T-cell (primary cell): ENCODE results near the gene ST3GAL2. TPM values are rescaled to one million over a fixed set of nuclear protein-coding genes. Genes with fewer than 3 reads are reported as not detected.

Experiments
- ATAC-seq, 4 experiments: fragments of 200-7000 bp in 3 of 4; fragments of 150-1000 bp in 1 of 4; cut with Tn5 transposase; replicated peaks in 1 of 4; 1 replicate in 3 of 4; 2 replicates in 1 of 4; pipeline ENCODE4 v1.10.0; 2021; ENCODE audit warnings: moderate library complexity in 3 of 4, mild to moderate bottlenecking in 2 of 4, moderate number of reproducible peaks in 1 of 4
- CTCF ChIA-PET, 2 donors: fragments of 300-600 bp; sonication (Branson Sonifier 250); formaldehyde crosslinking; loops; one replicate each; lab custom pipeline; 2022; ENCODE audit warnings: antibody characterized with exemption in 2 of 2; lab: Charles Lee
- POLR2A ChIA-PET, 2 donors: fragments of 300-600 bp; sonication (Branson Sonifier 250); formaldehyde crosslinking; loops; one replicate each; lab custom pipeline; 2022; ENCODE audit warnings: antibody characterized with exemption in 2 of 2; lab: Charles Lee
- DNase-seq, 35 experiments: peaks; one replicate each; pipeline versions ENCODE4 v3.0.0 to v3.0.0-alpha.2; 2013 to 2023
- H3K27ac ChIP-seq: one replicate; pipeline ENCODE4 v1.5.1; 2013; ENCODE audit warnings: low read length
- H3K27me3 ChIP-seq, 2 experiments: replicated peaks in 1 of 2; 1 replicate in 1 of 2; 2 replicates in 1 of 2; pipeline versions ENCODE4 v1.6.1 to v1.7.0; 2013; ENCODE audit warnings: low read length in 1 of 2, mixed read lengths in 1 of 2; ENCODE audit not compliant: control insufficient read depth in 2 of 2, insufficient read depth in 2 of 2; ENCODE audit errors: extremely low read depth in 1 of 2
- H3K36me3 ChIP-seq, 2 donors: 1 replicate in 1 of 2; 2 replicates in 1 of 2; pipeline versions ENCODE4 v1.6.1 to v1.7.0; 2013; ENCODE audit warnings: low read length in 1 of 2; ENCODE audit not compliant: control insufficient read depth in 2 of 2, insufficient read depth in 1 of 2; ENCODE audit errors: extremely low read depth in 1 of 2
- H3K4me1 ChIP-seq, 2 experiments: 1 replicate in 1 of 2; 2 replicates in 1 of 2; pipeline versions ENCODE4 v1.6.1 to v1.7.0; 2013; ENCODE audit warnings: low read length in 2 of 2, mixed read lengths in 1 of 2; ENCODE audit not compliant: insufficient read depth in 2 of 2, control insufficient read depth in 1 of 2; ENCODE audit errors: extremely low read depth in 1 of 2
- H3K4me3 ChIP-seq, 2 donors: 1 replicate in 1 of 2; 2 replicates in 1 of 2; pipeline versions ENCODE4 v1.5.1 to v1.7.0; 2013; ENCODE audit warnings: mild to moderate bottlenecking in 2 of 2, low read length in 1 of 2, moderate library complexity in 1 of 2; ENCODE audit not compliant: control insufficient read depth in 1 of 2; ENCODE audit errors: extremely low read depth in 1 of 2
- H3K9me3 ChIP-seq: 2 replicates; pipeline ENCODE4 v1.7.0; 2013
- H3K27ac Mint-ChIP-seq, 2 donors: one replicate each; pipeline ENCODE4 v1.8.0; 2020 to 2021; ENCODE audit warnings: mild to moderate bottlenecking in 2 of 2, mixed read lengths in 2 of 2
- H3K27me3 Mint-ChIP-seq, 2 donors: one replicate each; pipeline ENCODE4 v1.8.0; 2021 to 2022; ENCODE audit warnings: mixed read lengths in 2 of 2
- H3K36me3 Mint-ChIP-seq: one replicate; pipeline ENCODE4 v1.8.0; 2021; ENCODE audit warnings: mixed read lengths
- H3K4me1 Mint-ChIP-seq, 3 donors: one replicate each; pipeline ENCODE4 v1.8.0; 2020 to 2022; ENCODE audit warnings: mixed read lengths in 3 of 3, mild to moderate bottlenecking in 1 of 3
- H3K4me3 Mint-ChIP-seq, 3 donors: one replicate each; pipeline ENCODE4 v1.8.0; 2020 to 2022; ENCODE audit warnings: mild to moderate bottlenecking in 3 of 3, mixed read lengths in 3 of 3, moderate library complexity in 3 of 3
- H3K9me3 Mint-ChIP-seq, 3 donors: one replicate each; pipeline ENCODE4 v1.8.0; 2020 to 2022; ENCODE audit warnings: mixed read lengths in 3 of 3
- WGBS: methylation state at CpG from one replicate; pipeline ENCODE4 v1.1.5; 2013; ENCODE audit warnings: missing lambda C conversion rate; ENCODE audit not compliant: insufficient coverage; 5-methylcytosine and 5-hydroxymethylcytosine counted together
- total RNA-seq, 35 experiments: library from RNA in 6 of 35; stranded (reverse) in 6 of 35; fragments of 120-200 nt in 1 of 35; gene quantifications; one replicate each; pipeline versions ENCODE4 v1.2.1 to v1.2.4 and lab custom pipeline; 2013 to 2026

The ST3GAL2 gene
- total RNA-seq (10 to 100 TPM; 18.9 to 35.1 (median 30.2) TPM), total RNA-seq (lab: John Stamatoyannopoulos, UW) (23.0 to 93.2 (median 42.9) reads per million in 29 experiments)
- total RNA-seq (2013): 23.4 TPM

- peaks cover 4% of the 10 kb centered on the region for H3K36me3 Mint-ChIP-seq
- DNase-seq (peak; percentile 87 to 96 (median 91)), ATAC-seq (peak; percentile 95 to 97 (median 96))
- H3K4me1 ChIP-seq: peaks cover 7 to 35% of the 10 kb centered on the region in 2 experiments
- peaks cover 0 to 8% of the 10 kb centered on the region in 2 donors for H3K36me3 ChIP-seq
- H3K4me1 Mint-ChIP-seq: peaks cover 28 to 41% (median 38%) of the 10 kb centered on the region in 3 donors
- no peaks in the 10 kb centered on the region for H3K9me3 ChIP-seq
- H3K27me3 Mint-ChIP-seq: no peaks in the 10 kb centered on the region
- CTCF ChIA-PET: interaction anchor here in 1 of 2 donors (0.5 to 1.2 kb wide), 2 partner anchors 58 to 314 kb away, joined by 3 to 4 read pairs; no protein-coding TSS in a partner anchor
- peak within 1 kb of the TSS; percentile 38 for H3K27ac ChIP-seq
- H3K4me3 Mint-ChIP-seq: peak within 1 kb of the TSS; percentile 92 to 96 (median 93)
- 1% methylated on average over 50 of the region's 86 CpGs for WGBS
- no peaks in the 10 kb centered on the region for H3K9me3 Mint-ChIP-seq
- POLR2A ChIA-PET: interaction anchor here in 1 of 2 donors (0.6 to 1.1 kb wide), 2 partner anchors 31 to 59 kb away, joined by 5 to 7 read pairs; no protein-coding TSS in a partner anchor
- peak within 1 kb of the TSS; percentile 77 to 86 for H3K4me3 ChIP-seq
- no peaks in the 10 kb centered on the region for H3K27me3 ChIP-seq
- H3K27ac Mint-ChIP-seq: peak within 1 kb of the TSS; percentile 91 to 95
These were observed at the start of gene ST3GAL2 for GRCh38 chr16:70438969-70439862. Gene ST3GAL2 (minus strand): TSS chr16:70439100. CDS start chr16:70398530, 40,570 bp downstream.

- Histone ChIP-seq H3K27me3 (no peaks in the 10 kb centered on the region), H3K36me3 (peaks cover 37 to 64% of the 10 kb centered on the region in 2 donors), H3K27ac (no peak overlapping the region), H3K4me1 (no peaks in the 10 kb centered on the region), H3K4me3 (no peak overlapping the region), H3K9me3 (no peaks in the 10 kb centered on the region)
- ATAC-seq: no peak
- no peaks in the 10 kb centered on the region for H3K27me3 Mint-ChIP-seq
- H3K4me1 Mint-ChIP-seq: no peaks in the 10 kb centered on the region
- H3K27ac Mint-ChIP-seq: peak overlapping the region in 1 of 2 donors; percentile 48
- no peak for DNase-seq
- no CpG with 5 or more reads among the region's 2 CpGs for WGBS
- H3K4me3 Mint-ChIP-seq: no peak overlapping the region
- H3K36me3 Mint-ChIP-seq: peaks cover 29% of the 10 kb centered on the region
- POLR2A ChIA-PET: interaction anchor here (0.6 to 0.8 kb wide), 2 partner anchors 100 to 802 kb away, joined by 3 to 7 read pairs; no protein-coding TSS in a partner anchor
- CTCF ChIA-PET: interaction anchor here in 1 of 2 donors (0.7 kb wide), 1 partner anchor 317 kb away, joined by 3 read pairs; no protein-coding TSS in a partner anchor
- no peaks in the 10 kb centered on the region for H3K9me3 Mint-ChIP-seq
These were observed 46.0 kb upstream of the ST3GAL2 start for GRCh38 chr16:70484867-70485266.

- Histone ChIP-seq H3K4me3 (no peak overlapping the region), H3K36me3 (peaks cover 42 to 72% of the 10 kb centered on the region in 2 donors), H3K4me1 (peaks cover 0 to 8% of the 10 kb centered on the region in 2 experiments), H3K27me3 (no peaks in the 10 kb centered on the region), H3K27ac (no peak overlapping the region), H3K9me3 (no peaks in the 10 kb centered on the region)
- Mint-ChIP-seq H3K36me3 (peaks cover 29% of the 10 kb centered on the region), H3K27me3 (no peaks in the 10 kb centered on the region), H3K27ac (peak overlapping the region in 1 of 2 donors; percentile 16), H3K9me3 (no peaks in the 10 kb centered on the region), H3K4me1 (peaks cover 0 to 5% (median 2%) of the 10 kb centered on the region in 3 donors), H3K4me3 (no peak overlapping the region)
- WGBS: 91% methylated on average over 5 of the region's 5 CpGs
- ATAC-seq (no peak), DNase-seq (no peak)
- POLR2A ChIA-PET: no interaction called here
- CTCF ChIA-PET: interaction anchor here in 1 of 2 donors (0.7 kb wide), 1 partner anchor 11 kb away, joined by 3 read pairs; no protein-coding TSS in a partner anchor
These were observed 44.5 kb upstream of the ST3GAL2 start for GRCh38 chr16:70483426-70483825.

- Histone ChIP-seq H3K4me3 (no peak overlapping the region), H3K4me1 (peaks cover 0 to 11% of the 10 kb centered on the region in 2 experiments), H3K27ac (no peak overlapping the region), H3K9me3 (no peaks in the 10 kb centered on the region), H3K36me3 (peaks cover 37 to 73% of the 10 kb centered on the region in 2 donors), H3K27me3 (no peaks in the 10 kb centered on the region)
- no peak for DNase-seq
- no peak for ATAC-seq
- Mint-ChIP-seq H3K9me3 (no peaks in the 10 kb centered on the region), H3K36me3 (peaks cover 29% of the 10 kb centered on the region), H3K27me3 (no peaks in the 10 kb centered on the region), H3K27ac (no peak overlapping the region), H3K4me3 (no peak overlapping the region), H3K4me1 (peaks cover 0 to 6% (median 2%) of the 10 kb centered on the region in 3 donors)
- CTCF ChIA-PET: no interaction called here
- POLR2A ChIA-PET: no interaction called here
- WGBS: 100% methylated on average over 3 of the region's 5 CpGs
These were observed 43.7 kb upstream of the ST3GAL2 start for GRCh38 chr16:70482624-70483023.

- Histone ChIP-seq H3K4me3 (no peak overlapping the region), H3K27ac (no peak overlapping the region), H3K4me1 (peaks cover 0 to 11% of the 10 kb centered on the region in 2 experiments), H3K9me3 (no peaks in the 10 kb centered on the region), H3K36me3 (peaks cover 37 to 70% of the 10 kb centered on the region in 2 donors), H3K27me3 (no peaks in the 10 kb centered on the region)
- ATAC-seq (no peak), DNase-seq (no peak)
- Mint-ChIP-seq H3K9me3 (no peaks in the 10 kb centered on the region), H3K27ac (no peak overlapping the region), H3K4me3 (no peak overlapping the region), H3K4me1 (peaks cover 0 to 6% (median 2%) of the 10 kb centered on the region in 3 donors), H3K36me3 (peaks cover 29% of the 10 kb centered on the region), H3K27me3 (no peaks in the 10 kb centered on the region)
- ChIA-PET CTCF (no interaction called here), POLR2A (interaction anchor here in 1 of 2 donors (0.5 kb wide), 1 partner anchor 655 kb away, joined by 7 read pairs; no protein-coding TSS in a partner anchor)
- 91% methylated on average over 6 of the region's 7 CpGs for WGBS
These were observed 43.1 kb upstream of the ST3GAL2 start for GRCh38 chr16:70481929-70482536.
